GM10266 (cell line): ENCODE data around the gene TEAD3.

ENCODE experiments used
- DNase-seq: peaks from one replicate; pipeline ENCODE4 v3.0.0; 2012; ENCODE audit errors: extremely low spot score
- TF ChIP-seq, protein P1 (sequence below): IDR thresholded peaks from 2 replicates; pipeline ENCODE4 v1.5.1; 2012; ENCODE audit warnings: mild to moderate bottlenecking, low read depth; ENCODE audit not compliant: control insufficient read depth, insufficient read depth; ENCODE audit errors: missing control alignments

Gene TEAD3

DNA sequence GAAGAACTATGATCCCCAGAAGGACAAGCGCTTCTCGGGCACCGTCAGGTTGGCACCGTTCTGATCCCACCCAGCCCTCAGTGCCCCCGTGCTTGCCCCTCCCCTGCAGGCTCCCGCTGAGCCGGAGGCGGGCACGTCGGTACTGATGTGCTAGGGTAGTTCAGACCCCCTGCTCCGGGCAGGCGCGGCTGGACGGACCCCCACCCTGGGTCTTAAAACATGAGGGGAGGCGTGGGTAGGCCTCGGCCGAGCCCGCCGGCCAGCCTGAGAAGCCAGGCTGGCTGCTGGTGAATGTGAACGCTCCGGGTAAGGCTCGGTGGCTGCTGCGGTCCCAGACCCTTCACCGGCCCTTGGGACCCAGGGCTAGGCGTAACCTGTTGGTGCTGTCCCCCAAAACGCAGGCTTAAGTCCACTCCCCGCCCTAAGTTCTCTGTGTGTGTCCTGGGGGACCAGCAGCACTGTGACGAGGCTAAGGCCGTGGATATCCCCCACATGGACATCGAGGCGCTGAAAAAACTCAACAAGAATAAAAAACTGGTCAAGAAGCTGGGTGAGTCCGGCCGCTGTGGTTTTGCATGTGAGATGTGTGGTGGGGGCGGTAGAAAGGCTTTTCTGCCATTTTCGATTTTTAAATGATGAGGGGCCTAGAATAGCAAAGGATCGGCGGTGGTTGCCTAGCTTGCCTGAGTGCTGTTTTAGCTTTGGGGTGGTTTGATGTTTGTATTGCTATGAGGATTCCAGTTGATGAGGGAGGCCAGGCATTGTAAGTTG, 27.7 kb downstream of the TEAD3 start:
- DNase-seq, result no peak
- TF ChIP-seq, protein P1, sequence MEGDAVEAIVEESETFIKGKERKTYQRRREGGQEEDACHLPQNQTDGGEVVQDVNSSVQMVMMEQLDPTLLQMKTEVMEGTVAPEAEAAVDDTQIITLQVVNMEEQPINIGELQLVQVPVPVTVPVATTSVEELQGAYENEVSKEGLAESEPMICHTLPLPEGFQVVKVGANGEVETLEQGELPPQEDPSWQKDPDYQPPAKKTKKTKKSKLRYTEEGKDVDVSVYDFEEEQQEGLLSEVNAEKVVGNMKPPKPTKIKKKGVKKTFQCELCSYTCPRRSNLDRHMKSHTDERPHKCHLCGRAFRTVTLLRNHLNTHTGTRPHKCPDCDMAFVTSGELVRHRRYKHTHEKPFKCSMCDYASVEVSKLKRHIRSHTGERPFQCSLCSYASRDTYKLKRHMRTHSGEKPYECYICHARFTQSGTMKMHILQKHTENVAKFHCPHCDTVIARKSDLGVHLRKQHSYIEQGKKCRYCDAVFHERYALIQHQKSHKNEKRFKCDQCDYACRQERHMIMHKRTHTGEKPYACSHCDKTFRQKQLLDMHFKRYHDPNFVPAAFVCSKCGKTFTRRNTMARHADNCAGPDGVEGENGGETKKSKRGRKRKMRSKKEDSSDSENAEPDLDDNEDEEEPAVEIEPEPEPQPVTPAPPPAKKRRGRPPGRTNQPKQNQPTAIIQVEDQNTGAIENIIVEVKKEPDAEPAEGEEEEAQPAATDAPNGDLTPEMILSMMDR, result no peak

DNA sequence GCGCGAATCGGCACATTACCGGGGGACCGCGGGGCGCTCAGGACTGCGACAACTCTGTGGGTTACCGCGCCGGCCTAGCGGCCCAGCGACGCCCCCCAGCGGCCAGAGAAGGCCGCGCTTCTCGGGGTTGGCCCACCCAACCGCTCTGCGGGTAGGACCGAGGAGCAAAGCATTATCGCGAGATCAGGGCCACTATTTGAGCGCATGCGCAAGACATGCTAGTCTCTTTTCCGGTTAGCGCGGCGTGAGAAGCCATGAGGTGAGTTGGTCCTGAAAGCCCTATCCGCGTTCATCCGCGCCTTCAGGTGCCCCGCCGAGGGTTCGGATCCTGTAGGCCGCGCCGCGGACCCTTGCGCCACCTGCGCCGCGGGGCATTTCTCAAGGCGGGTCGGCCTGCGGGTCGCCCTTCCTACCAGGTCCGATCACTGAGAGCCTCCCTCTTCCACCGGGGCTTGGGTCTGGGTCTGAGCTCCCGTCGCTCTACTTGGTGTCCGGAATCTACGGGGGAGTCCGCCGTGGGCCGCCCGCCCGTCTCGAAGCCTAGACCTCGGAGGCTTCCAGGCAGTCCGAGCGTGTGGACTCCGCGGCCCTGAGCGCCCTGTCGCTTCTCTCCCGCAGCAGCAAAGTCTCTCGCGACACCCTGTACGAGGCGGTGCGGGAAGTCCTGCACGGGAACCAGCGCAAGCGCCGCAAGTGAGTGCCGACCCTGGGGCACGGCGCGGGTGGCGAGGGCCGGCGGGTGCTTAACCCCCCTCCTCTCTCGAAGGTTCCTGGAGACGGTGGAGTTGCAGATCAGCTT, 28.5 kb downstream of the TEAD3 start, which contains the start of gene RPL10A:
Gene RPL10A (plus strand): TSS at position 221 of the 799 bp plus-strand sequence. CDS start 34 bp downstream, at position 255.
- TF ChIP-seq, protein P1, result peak; percentile 98
- DNase-seq, result peak; percentile 96

DNA sequence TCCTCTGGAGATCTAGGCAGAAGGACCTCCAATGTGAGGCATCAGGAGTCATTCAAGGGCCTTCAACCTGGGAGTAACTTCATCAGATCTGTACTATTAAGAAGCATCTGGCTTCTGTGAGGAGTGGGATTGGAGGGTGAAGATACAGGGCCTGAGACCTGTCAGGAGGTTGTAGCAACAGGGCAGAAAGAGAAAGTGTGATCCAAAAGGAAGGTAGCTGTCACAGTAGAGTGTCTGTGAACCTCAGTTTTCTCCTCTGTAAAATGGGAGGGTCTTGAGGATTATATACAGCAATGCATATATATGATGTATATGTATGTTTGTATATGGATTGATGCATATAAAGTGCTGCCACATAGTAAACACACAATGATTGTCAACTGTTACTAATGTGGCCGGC, 31.2 kb downstream of the TEAD3 start:
- no peak for DNase-seq
- TF ChIP-seq, protein P1, result no peak

DNA sequence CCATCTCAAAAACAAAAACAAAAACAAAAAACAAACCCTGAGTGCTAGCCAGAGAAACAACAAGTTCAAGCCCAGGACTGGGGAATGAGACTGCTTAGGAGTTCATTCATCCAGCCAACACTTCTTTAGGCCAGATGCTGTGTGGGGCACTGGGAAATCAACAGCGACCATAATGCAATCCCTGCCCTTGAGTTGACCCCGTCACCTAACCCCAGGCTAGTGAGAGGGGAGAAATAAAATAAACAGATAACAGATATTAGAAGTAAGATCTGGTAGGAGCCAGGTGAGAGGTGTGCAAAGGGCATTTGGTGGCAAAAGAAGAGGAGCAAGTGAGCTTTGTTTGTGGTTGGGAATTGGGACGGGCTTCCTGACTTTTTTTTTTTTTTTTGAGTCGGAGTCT, 33.6 kb downstream of the TEAD3 start:
- TF ChIP-seq, protein P1, result no peak
- DNase-seq, result no peak

DNA sequence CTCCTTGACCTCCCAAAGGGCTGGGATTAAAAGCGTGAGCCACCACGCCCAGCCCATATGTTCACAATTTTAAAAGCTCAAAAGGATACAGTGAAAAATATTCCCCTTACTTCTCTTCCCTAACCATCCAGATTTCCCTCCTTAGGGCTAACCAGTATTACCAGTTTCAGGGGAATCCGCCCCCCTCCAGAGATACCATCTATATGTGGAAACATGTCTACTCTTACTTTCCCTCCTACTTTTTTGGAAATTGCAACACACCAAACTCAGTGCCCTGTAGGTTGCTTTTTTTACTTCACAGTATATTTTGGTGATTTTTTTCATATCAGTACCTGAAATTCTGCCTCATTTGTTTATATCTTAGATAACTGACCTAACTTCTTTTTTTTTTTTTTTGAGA, 35.6 kb downstream of the TEAD3 start:
- DNase-seq, result no peak
- TF ChIP-seq, protein P1, result no peak

DNA sequence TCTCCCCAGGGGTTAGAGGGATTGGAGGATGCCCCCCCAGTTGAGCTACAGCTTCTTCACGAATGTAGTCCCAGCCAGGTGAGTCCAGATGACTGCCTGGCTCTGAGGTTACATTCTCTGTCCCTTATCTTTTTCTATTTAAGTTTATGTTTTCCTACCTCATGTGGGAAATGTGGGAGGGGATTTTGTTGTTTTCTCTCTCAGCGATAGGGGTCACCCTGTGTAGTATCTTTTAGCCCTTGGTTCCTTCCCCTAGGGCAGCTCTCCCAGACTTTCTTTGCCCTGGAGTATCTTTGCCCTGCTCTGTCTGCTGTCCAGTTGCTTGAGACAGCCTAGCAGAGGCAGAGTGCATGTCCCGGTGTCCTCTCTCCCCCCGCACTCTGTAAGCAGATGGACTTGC, 39.0 kb downstream of the TEAD3 start:
- TF ChIP-seq, protein P1, result no peak

DNA sequence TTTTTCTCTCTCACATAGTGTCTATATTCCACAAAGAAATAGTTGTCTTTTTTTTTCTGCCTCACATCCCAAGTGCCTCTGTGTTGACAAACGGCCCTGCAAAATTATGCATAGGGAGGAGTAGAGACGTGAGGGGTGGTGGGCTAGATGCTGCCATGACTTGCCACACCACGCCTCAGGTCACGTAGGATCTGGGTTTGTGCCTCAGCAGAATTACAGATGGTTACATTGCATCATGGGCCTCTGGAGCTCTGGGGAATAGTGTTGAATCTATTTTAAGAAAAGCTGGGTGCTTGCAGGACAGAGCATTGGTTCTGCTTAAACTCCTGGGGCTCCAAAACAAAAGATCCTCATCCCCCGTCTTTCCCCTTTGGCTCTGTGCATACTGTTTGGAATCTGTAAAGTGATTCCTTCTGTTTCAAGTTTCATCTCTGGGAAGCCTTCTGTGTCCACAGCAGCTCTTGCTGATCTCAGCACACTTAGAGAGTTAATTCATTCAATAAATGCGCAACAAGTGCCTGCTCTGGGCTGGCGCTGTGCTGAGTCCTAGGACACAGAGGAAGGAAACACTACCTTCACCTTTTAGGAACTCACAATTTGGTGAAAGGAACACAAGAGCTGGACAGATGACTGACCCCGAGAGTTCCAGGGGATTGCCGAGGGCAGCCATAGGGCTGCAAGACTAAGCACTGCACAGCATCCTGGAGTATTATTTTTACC, 42.3 kb downstream of the TEAD3 start:
- no peak for DNase-seq
- TF ChIP-seq, protein P1, result no peak

More for the DNA sequence above, 39.0 kb downstream of the TEAD3 start:
- no peak for DNase-seq
